ENCODE measurements around the gene ABTB1. TPM values are rescaled to one million over a fixed set of nuclear protein-coding genes. Genes with fewer than 3 reads are reported as not detected.

The ABTB1 gene
- total and polyA plus RNA-seq, 9 of the 15 experiments (the other 6 are each of a cell fraction or from before 2014, with no cell fraction given) = 0.04 to 2.3 (median 0.55) TPM; not detected in 1

DNA sequence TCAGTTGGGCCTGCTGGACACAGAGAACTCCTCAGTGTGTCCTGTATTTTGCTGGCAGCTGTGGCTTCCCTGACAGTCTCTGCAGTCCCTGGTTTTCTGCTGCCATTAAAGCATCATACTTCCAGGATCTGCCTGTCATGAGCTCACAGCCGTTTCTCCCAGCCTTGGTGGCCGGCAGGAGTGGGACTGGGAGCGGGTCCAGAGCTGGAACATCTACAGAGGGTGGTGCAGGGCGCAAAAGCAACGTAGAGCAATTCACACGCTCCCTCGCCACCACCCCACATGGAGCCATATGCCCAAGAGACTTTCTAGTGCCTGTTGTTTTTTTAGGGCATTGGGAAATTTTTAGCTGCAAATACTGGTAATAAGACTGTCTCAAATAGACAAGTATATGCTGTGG, 33.6 kb downstream of the ABTB1 start:
- Histone ChIP-seq H3K27me3 (ENCODE audit: control insufficient read depth in 2 of 2, insufficient read depth in 2 of 2, low read length in 2 of 2) (peaks cover 0 to 12% of the 10 kb centered on the region in 2 experiments; a peak in 3 of 5 replicates), H3K4me3 (no peak overlapping the region), H3K4me1 (replicated peaks in 1 of 2; ENCODE audit: control insufficient read depth in 2 of 2, insufficient read depth in 2 of 2, low read length in 2 of 2) (peaks cover 25 to 26% of the 10 kb centered on the region in 2 experiments), H3K4me2 (ENCODE audit: insufficient read depth, low read length) (no peak overlapping the region), H3K9ac (ENCODE audit: insufficient read depth in 1 of 2, low read depth in 2 of 2, low read length in 2 of 2) (peak overlapping the region in 1 of 2 experiments; percentile 77; a peak in 1 of 4 replicates), H2AFZ (ENCODE audit: low read depth, low read length) (peak overlapping the region; percentile 90), H3K9me1 (ENCODE audit: control insufficient read depth, insufficient read depth, low read length) (peaks cover 2% of the 10 kb centered on the region), H3K27ac (ENCODE audit: extremely low read depth, low read depth, low read length) (no peak overlapping the region), H4K20me1 (replicated peaks; ENCODE audit: control insufficient read depth, insufficient read depth, low read length) (no peaks in the 10 kb centered on the region), H3K79me2 (ENCODE audit: control insufficient read depth, insufficient read depth, low read length) (no peaks in the 10 kb centered on the region), H3K36me3 (ENCODE audit: control insufficient read depth, insufficient read depth, low read length) (no peaks in the 10 kb centered on the region), H3K9me3 (replicated peaks; ENCODE audit: control insufficient read depth, insufficient read depth, low read depth, low read length) (no peaks in the 10 kb centered on the region)
- no TSS peak for BruUV-seq (replicated peaks)
- POLR2A ChIA-PET = interaction anchor here (0.6 to 1.4 kb wide), 3 partner anchors 10 to 15 kb away, joined by 3 to 4 read pairs (median 3); no protein-coding TSS in a partner anchor
- CTCF ChIA-PET (ENCODE audit: low intra/inter-chr PET ratio) = no interaction called here
- no peak for TF ChIP-seq CHCHD3 (CRISPR knock-in tag; IDR thresholded peaks at IDR 0.05)
- TF ChIP-seq, protein P1, sequence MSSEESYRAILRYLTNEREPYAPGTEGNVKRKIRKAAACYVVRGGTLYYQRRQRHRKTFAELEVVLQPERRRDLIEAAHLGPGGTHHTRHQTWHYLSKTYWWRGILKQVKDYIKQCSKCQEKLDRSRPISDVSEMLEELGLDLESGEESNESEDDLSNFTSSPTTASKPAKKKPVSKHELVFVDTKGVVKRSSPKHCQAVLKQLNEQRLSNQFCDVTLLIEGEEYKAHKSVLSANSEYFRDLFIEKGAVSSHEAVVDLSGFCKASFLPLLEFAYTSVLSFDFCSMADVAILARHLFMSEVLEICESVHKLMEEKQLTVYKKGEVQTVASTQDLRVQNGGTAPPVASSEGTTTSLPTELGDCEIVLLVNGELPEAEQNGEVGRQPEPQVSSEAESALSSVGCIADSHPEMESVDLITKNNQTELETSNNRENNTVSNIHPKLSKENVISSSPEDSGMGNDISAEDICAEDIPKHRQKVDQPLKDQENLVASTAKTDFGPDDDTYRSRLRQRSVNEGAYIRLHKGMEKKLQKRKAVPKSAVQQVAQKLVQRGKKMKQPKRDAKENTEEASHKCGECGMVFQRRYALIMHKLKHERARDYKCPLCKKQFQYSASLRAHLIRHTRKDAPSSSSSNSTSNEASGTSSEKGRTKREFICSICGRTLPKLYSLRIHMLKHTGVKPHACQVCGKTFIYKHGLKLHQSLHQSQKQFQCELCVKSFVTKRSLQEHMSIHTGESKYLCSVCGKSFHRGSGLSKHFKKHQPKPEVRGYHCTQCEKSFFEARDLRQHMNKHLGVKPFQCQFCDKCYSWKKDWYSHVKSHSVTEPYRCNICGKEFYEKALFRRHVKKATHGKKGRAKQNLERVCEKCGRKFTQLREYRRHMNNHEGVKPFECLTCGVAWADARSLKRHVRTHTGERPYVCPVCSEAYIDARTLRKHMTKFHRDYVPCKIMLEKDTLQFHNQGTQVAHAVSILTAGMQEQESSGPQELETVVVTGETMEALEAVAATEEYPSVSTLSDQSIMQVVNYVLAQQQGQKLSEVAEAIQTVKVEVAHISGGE (CRISPR knock-in tag; IDR thresholded peaks at IDR 0.05) = no peak
- in situ Hi-C loops (cut with MboI) = no loop called here
- ATAC-seq (no peak), DNase-seq (ENCODE audit: extremely low read depth in 1 of 4, low spot score in 3 of 4) (no peak), FAIRE-seq (no peak)
- intact Hi-C loops (cut with micrococcal nuclease) = no loop called here
- 73% methylated on average over 6 of the region's 7 CpGs for WGBS (ENCODE audit: insufficient coverage, low coverage, missing lambda C conversion rate)

Data from K562 (cell line).